Stimulated activated CD8-positive, alpha-beta memory T cell treated with anti-CD3 and anti-CD28 coated beads, Interleukin-2, amount 100 ng/mL, for 48 hours (primary cell): Measurements from ENCODE around the gene CD81.
"Not testable (repeated sequence)": the region's sequence is repeated elsewhere in the genome, so short reads cannot be mapped to it uniquely, and the experiment has no call there.

ENCODE experiments used
- DNase-seq, 2 donors: peaks; one replicate each; pipeline ENCODE4 v3.0.0-alpha.2; 2020; ENCODE audit warnings: low read depth in 2 of 2

CD81 gene

DNA sequence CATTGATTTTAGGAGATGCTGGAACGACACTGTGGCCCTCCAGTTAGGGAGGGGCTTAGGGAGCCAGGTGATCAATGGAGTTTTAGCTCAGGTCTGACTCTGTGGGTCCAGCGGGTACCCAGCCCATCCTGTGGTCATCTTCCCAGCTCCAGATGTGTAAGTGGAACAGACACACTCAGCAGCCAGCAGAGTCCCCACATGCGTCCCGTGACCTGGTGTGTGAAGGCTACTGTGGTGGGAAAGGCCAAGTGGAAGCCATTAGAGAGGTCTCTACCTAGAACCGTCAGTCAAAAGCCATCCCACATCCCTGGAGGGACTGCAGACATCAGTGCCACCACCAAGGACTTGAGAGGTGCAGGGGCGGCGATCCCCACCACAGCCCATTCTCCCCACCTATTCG is 19.9 kb upstream of the CD81 start:
- no peak for DNase-seq

- not testable (repeated sequence) for DNase-seq
Measured at GRCh38 chr11:2357651-2358050, 19.5 kb upstream of the CD81 start.

- no peak for DNase-seq
Measured at GRCh38 chr11:2358754-2359442, 18.2 kb upstream of the CD81 start.

- DNase-seq = no peak
Measured at GRCh38 chr11:2359557-2359956, 17.6 kb upstream of the CD81 start.

GRCh38 chr11:2360081-2360642 is 16.9 kb upstream of the CD81 start:
- no peak for DNase-seq

DNA sequence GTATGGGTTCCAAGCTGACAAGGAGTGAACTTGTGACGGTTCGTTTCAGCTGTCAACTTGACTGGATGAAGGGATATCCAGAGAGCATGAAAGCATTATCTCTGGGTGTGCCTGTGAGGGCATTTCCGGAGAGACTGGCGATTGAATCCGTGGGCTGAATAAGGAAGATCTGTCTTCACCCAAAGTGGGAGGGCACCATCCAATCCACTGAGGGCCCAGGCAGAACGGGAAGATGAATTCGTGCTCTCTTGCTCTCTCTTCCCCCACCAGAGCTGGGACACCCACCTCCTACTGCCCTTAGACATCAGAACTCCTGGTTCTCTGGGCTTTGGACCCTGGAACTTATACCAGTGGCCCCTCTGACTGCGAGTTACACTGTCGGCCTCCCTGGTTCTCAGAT is 15.5 kb upstream of the CD81 start:
- DNase-seq = no peak

DNA sequence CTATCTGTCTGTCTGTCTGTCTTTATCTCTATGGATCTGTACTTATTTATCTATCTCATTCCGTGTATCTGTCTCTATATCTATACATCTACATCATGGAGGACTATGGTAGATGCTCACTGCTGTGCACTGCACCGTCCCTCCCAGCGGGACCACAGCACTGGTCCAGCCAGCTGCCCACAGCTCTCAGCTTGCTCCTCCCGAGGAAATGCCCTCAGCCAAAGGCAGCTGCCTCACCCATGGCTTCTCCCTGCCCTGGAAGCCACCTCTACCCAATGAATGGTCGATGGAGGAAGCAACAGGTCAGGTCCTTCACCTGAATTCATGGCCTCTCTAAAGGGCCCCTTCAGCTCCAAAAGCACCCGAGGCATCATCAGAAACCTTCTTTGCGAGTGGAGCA is 14.7 kb upstream of the CD81 start:
- DNase-seq = no peak

GRCh38 chr11:2363130-2363529 is 14.0 kb upstream of the CD81 start:
- DNase-seq = no peak

DNA sequence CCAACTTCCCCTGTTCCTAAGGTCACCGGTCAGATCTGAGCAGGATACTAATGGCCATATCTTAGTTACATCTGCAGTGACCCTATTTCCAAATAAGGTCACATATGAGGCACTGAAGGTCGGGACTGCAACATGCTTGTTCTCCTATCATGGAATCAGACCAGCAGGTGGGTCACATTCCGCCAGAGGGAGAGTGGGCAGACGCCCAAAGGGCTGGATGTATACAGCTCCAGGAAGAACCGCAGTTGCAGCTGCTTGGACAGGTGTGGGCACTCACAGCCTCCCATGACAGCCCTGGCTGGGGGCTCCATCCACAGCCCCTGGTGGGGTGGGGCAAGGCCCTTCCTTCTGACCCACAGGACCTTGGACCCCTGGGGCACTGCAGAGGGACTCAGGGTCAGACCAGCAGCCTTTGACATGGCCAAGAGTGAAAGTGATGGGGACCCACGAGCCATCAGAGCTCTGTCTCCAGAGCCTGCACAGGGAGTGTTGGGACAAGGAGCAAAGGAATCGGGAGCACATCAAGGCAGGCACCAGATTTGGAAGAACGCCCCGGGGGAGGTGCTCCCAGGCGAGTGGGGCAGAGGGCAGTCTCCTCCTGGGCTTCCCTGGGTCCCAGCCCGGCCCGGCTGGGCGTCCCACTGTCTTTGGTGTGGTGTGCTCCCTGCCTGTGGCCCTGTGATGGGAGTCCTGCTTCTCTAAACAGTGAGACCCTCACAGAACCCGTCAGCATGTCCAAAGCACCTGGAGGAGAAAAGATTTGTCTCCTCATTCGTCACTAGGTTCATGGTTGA is 13.3 kb upstream of the CD81 start:
- DNase-seq = no peak

- DNase-seq = not testable (repeated sequence)
Measured at GRCh38 chr11:2364386-2364785, 12.7 kb upstream of the CD81 start.

DNA sequence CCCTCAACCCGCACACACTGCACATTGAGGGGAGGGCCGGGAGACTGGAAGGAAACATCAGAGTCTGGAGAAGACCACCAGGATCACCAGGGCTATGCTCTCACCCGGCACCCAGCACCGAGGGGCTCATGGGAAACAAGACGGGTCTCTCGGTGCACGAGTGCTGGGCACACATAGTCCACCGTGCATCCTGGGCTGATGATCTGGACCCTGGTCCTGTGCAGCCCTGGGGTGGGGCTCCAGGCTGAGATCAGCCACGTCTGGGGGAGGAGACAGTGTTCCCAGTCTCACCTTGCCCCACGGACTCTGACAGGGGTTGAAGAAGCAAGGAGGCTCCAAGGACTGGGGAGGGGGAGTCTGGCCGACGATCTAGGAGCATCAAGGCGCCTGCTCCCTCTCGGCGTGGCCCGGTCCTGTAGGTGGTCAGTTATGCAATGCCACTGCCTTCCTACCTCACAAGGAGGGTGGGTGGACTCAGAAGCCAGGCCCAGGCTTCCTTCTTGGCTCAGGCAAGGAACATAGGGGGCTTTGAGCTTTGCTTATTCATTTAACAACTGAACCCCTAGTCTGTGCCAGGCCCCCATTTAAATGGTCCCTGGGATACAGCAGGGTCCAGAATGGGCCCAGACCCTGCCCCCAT is 11.4 kb upstream of the CD81 start:
- no peak for DNase-seq

- DNase-seq = no peak
Measured at GRCh38 chr11:2366276-2366675, 10.8 kb upstream of the CD81 start.

GRCh38 chr11:2366733-2367132 is 10.4 kb upstream of the CD81 start:
- DNase-seq = no peak

DNA sequence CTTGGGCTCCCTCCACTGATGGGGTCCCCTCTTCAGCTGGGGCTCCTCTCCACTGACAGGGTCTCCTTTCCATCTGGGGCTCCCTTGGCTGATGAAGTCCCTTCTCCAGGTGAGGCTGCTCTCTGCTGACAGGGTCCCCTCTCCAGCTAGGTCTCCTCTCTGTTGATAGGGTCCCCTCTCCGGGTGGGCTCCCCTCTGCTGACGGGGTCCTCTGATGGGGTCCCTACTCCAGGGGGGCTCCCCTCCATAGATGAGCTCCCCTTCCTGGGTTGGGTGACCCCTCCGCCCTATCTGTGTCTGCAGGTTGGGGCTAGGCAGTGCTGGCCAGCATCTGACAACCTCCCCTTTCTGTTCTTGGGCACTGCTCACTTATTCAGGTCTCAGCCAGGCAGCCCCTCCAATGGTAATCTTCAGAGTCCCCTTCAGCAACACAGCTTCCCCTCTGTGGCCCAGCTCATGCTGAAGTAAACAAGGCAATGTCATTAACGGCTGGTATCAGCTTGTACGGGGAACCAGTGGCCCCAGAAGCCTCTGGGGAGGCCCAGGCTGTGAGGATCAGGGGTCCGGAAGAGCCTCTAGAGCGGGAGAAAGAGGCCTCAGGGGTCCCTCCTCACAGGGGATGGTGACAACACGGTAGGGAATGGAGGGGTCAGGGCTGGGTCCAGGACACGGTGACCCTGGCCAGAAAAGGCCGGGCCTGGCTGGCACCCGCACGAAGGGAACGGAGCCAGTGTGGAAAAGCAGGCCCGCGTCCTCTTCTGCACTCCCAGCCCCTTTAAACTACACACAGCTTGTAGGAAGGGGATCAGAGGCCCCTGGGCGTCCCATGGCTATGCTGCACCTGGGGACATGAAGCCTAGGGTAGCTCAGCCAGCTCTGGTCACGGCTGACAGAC is 9.6 kb upstream of the CD81 start:
- DNase-seq = no peak

DNA sequence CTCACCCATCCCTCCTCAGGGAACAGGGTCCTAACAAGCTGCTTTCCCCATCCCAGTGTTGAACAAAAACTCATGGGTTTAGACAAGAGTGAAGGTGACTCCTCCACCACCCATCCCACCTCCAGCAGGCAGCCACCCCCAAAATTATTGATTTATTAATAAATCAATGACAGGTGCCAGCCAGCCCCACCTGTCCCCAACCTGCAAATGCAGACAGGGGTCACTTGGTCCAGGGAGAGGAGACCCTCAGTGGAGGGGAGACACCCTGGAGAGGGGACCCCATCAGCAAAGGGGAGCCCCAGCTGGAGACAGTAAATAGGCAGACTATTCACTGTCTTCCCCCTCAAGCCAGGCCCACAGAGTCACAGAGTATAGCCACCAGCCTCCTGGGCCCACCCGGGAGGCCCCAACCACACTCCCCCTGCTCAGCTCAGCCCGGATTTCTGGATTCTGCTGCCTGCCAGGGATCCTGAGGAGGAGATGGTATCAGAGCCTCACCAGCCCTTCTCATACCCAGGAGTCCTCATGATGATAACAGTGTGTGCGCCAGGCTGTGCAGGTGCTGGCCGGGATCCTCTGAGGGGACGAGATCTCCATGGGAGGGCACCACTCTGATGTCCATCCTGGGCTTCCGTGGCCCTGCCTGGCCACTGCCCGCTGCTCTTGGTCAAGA is 8.8 kb upstream of the CD81 start:
- DNase-seq = no peak

DNA sequence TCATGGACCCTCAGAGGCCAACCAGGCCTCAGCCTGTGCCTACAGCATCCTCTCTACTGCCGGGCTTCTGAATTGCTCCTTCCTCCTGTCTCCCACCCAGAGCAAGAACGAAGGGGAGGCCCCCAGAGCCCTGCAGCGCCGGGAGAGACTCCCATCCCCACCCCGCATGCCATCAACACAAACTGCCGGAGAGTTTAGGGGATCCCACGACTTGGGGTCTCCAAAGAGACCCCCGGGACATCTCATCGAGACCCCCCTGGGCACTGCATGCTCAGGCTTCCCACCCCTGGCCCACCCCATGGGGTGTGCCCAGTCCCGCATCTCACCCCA is 8.3 kb upstream of the CD81 start:
- DNase-seq = no peak

- no peak for DNase-seq
Measured at GRCh38 chr11:2369320-2369719, 7.8 kb upstream of the CD81 start.

DNA sequence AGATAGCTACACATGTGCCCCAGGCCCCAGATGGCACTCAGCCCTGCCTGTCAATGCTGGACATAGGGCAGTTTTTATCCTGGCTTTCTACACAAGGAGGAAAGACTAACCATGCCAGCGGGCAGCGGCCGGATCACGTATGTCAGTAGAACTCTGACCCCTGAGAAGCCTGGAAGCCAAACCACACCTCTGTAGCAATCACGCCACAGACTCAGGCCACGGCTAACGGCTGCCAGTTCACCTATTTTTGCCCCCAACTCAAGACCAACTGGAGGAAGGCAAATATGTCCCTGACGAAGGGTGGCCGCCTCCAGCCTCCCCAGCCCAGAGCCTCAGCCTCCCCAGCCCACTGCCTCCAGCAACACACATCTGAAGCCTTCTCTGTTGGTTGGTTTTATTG is 7.2 kb upstream of the CD81 start:
- DNase-seq = no peak

DNA sequence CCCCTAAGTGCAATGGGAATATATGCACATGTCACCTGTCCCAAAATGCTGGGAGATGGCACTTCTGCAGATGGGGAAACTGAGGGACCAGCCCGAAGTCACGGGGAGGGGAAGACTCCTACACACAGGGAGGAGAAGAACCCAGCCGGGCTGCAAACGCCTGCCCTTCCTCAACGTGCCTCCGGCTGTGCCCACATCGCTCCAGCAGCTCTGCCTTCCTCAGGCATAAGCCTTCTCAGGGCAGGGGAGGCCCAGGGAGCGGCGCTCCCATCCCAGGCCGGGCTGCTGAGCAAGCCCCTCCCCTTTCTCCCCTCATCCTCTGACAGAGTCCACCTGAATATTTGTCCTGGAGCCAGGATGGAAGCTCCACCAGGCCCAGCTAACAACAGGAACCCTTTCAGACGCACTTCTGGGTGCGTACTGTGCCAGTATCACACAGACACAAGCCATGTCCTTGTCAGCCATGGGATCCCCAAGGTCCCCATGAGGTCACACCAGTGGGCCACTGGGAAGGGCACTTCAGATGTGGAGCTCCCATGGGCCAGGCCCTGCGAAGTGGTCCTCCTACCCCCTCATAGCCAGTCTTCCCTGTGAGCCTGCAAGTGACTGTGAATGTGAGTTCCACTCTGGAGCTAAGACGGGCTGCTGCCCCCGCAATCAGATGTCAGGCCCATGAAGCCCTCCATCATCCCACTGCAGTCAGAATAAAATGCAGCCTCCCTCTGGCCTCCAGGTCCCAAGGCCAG is 2.5 kb upstream of the CD81 start:
- no peak for DNase-seq

DNA sequence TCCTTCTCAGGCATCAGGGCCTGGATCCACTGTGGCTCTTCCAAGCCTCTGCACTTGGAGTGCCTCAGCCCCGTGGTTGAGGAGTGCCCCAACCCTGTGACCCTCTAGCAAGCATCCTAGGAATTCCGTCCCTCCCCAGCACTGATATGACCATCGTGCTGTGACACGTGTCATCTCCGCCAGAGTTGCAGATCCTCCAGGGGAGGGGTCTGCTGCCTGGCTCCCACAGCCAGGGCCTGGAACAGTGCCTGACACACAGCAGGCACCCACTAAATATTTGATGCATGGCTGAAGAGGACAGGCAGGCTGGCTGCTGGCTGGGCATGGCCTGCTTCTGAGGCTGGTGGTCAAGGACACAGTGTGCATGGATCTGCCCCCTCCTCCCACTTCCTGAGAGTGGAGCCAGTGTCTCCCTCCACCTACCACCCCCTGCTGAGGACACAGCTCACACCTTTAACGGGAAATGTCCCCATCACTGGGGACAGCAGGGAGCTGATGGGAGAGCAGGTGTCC is 1.7 kb upstream of the CD81 start:
- no peak for DNase-seq
